ENCODE measurements around the gene KISS1. TPM values are rescaled to one million over a fixed set of nuclear protein-coding genes. Genes with fewer than 3 reads are reported as not detected.

The KISS1 gene
- polyA plus RNA-seq, 3 donors: 0.28 to 0.81 TPM; not detected in 1

DNA sequence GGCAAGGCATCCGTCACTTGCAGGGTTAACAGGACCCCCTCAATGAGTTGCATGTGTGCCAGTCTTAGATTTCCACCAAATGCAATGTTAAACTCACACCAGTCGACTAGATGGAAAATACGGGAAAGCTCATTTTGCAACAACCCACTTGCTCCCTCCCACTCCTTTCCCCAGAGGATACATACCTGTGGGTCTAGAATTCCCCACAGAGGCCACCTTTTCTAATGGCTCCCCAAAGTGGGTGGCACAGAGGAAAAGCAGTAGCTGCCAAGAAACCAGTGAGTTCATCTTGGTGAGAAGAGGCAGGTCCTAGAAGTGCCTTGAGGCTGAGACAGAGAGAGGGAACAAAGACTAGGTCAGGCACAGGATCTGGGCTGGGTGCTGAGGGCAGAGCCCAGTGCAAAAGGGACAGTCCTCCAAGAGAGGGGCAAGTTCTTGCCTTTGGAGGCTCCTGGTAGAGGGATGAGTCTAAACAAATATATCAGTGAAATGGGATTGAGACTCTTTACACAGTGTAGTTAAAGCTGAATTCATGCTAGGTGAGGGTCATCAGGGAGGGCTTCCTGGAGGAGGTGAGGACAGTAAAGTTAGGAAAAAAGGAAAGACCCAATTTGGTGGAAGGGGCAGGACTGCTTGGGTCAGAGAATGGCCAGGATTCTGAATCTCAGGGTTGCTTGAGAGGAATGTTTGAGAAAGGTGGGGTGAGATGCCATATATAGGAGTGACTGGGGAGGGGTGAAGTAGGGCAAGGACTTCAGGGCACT, 3.5 kb downstream of the KISS1 start:
- no peak for DNase-seq

- DNase-seq: no peak
Measured at GRCh38 chr1:204192046-204192445, 4.2 kb downstream of the KISS1 start.

- DNase-seq: no peak
Measured at GRCh38 chr1:204191456-204191855, 4.8 kb downstream of the KISS1 start.

DNA sequence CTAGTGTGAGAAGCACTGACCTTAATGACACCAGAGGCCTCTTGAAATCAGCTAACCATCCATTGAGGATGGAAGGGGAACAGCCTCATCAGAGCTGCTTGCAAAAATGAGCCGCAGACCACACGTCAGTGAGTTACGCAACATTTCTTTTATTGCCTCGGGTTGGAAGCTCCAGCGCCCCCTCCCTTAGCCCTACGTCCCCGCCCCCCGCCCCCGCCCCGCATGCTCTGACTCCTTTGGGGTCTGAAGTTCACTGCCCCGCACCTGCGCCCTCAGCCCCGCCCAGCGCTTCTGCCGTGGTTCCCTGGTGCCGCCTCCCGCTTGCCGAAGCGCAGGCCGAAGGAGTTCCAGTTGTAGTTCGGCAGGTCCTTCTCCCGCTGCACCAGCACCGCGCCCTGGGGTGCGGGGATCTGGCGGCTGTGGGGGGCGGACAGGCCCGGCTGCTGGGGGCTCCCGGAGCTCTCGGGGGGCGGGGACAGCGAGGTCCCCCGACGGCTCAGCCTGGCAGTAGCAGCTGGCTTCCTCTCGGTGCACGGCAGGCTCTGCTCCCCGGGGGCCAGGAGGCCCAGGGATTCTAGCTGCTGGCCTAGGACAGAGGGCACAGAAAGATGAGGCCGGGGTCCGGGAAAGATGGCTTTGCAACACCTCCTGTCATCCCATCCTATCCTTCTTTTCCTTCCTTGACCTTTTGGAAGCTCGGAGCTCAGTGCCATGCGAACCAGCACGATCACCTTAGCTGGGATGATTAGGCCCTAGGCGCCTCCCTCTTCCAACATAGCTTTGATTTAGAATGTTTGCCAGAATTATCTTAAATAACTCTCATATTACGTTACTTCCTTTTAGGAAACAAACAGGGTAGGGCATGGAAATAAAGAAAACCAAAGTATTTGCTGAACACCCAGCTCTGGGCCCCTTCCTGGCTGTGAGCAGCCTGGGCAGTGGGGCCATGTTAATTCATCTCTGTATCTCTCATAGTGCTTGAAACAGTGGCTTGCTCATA, 5.8 kb downstream of the KISS1 start:
- peak; percentile 43 for DNase-seq

DNA sequence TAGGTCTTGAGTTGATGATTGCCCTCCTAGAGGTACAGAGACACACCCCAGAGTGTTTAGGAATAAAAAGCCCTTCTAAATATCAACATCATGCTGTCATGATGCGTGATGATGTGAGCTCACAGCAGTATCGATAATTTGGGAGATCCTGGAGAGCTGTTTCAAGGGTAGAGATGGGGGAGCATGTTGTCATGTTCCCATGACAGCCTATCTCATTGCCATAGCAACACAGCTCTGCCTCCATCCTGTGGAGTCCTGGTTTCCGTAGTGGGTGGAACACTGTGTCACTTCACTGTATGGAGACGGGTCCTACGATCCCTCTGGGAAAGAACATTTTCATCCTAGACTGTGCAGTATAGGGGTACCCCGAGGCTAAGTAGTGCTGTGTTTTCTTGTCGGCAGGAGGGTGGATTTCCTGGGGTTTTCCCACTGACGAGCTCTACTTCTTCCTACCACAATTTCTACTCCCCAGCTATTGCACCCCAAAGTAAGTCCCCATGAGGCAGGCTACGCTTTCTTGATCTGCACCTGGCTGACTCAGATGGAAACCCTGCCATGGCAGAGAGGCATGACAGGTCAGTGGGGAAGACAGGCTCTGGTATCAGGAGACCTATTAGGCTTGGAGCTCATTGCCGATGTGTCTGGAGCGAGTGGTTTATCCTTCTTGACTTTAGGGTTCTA, 7.2 kb downstream of the KISS1 start:
- DNase-seq: no peak

GRCh38 chr1:204186597-204186996, 9.7 kb downstream of the KISS1 start:
- no peak for DNase-seq

DNA sequence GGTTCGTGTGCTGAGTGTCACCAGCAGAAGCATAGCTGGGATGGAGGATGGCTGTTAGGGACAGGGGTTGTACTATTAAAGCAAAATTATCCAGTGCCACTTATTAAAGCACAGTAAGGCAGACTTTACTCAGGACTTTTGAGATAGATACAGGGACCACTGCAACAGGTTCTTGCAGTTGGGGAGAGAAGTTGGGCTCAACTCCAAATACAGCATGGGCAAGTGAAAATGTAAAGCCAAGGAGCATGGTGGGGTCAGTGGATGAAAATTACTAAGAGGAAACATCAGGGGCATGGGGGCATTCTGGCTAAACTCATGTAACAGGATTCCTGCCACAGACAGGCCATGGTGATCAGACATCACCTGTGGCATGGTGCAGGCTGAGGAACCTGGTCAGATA, 15.2 kb downstream of the KISS1 start:
- no peak for DNase-seq

- DNase-seq: no peak
Measured at GRCh38 chr1:204180133-204180532, 16.2 kb downstream of the KISS1 start.

DNA sequence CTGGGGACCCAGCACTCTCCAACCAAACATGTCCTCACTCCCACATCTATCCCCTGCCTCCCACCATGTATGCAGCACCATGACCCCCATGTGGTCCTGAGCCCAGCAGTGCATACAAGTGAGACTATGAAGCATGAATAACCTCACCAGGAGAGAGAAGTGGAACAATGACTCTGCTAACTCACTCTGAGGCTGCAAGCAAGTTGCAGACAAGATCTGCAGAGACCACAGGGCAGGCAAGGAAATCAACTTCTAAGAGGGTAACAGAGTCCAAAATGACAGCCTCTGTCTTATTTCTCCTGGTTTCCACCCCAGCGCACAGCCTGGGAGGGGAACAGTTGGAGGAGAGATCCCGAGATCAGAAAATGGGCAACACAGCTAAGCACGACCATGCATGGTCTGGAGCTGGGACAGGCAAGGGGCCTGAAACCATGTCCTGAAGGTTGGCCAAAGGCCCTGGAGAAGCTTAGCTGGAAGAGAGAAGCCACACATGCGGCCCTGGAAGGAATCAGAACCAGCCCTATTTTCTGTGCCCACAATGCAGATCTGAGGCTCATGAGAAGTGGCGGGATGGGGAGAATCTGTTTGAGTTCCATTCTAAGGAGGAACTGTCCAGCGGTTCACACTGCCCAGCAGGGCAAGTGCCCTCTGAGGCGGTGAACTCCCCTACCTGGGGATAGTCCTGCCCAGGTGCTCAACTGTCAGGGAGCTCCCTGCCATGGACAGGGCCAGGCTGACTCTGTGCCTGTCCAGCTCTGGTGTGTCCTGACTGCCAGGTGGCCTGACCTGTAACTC, 17.6 kb downstream of the KISS1 start:
- DNase-seq: no peak

GRCh38 chr1:204177133-204177532, 19.2 kb downstream of the KISS1 start:
- no peak for DNase-seq

DNA sequence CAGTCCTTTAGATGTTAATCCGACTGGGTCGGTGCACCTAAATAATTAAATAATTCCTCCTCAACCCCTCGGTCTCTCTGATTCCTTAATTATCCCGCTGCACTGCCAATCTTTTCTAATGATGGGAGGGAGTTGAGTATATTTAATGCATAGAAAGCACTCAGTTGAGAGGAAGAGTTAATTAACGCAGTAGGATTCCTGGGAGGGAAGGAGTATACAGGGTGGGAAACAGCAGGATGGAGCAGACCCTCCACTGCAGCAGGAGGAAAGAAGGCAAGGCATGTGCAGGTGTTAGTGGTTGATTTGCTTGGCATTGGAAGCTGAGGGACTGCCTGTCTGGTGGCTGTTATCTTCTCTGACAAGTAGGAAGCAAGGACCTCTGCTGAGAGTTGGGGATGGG, 20.2 kb downstream of the KISS1 start:
- DNase-seq: no peak

DNA sequence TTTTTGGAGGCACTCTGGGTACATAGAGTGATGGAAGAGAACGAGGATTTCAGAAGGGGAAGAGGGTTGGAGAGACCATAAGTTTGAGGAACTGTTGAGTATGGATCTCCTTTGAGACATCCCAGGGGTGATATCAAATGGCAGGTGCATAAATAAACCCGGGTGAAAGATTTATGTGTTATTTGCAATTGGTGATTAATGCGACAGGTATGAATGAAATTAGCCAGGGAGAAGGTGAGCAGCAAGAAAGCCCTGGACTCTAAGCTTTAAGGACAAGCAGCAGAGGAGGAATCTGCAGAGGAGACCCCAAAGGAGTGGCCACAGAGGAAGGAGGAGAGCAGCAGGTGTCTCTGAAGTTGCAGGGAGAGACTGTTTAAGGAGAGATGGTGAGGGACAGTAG, 21.3 kb downstream of the KISS1 start:
- DNase-seq: no peak

DNA sequence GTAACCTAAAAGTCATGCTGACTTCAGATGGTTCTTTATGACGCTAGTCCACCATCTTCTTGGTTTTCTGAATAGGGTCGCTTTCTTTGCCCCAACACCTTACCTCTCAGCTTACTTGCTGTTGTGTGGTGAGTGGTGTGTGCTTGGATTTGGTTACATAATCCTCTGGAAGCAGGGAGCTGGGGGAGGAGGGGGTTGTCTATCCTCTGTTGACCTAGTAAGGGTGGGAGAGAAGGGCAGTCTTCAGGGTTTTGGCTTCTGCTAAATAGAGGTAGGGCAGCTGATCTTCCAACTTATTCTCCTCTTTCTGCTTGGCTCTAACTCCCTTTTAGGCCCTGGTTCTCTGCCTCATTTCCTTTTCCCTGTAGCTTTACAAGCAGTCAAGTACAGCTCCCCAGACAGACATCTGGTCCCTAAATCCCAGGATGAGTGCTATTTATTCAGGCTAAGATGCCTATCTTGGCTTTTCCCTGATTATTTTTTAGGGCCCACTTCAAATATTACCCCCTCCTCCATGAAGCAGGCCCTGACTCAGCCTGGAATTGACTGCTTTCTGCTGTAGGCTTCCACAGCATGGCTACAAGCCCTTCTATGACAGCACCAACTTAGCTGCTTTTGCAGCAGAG, 23.8 kb downstream of the KISS1 start:
- DNase-seq: no peak

DNA sequence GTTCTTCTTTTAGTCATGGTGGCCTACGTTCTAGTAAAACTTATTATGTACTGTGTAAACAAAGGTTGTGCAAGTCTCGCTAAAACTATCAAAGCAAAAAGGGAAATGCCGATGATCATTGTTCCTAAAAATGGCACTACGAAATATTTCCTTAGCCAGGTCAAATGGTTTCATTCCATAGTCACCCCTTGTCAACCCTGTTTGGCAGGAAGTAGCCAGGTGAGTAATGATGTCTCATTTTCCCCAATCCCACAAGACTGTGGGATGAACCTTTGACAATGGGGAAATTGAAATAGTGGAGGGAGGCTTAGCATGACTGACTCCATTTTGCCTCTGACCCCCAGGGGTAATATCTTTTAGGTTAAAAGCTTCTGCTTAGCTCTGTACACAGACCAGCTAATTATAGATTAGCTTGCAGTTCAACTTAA, 24.5 kb downstream of the KISS1 start:
- DNase-seq: no peak

GRCh38 chr1:204170494-204171155, 25.7 kb downstream of the KISS1 start:
- DNase-seq: no peak

- DNase-seq: no peak
Measured at GRCh38 chr1:204169858-204170257, 26.4 kb downstream of the KISS1 start.

- DNase-seq: no peak
Measured at GRCh38 chr1:204167730-204168129, 28.6 kb downstream of the KISS1 start.

DNA sequence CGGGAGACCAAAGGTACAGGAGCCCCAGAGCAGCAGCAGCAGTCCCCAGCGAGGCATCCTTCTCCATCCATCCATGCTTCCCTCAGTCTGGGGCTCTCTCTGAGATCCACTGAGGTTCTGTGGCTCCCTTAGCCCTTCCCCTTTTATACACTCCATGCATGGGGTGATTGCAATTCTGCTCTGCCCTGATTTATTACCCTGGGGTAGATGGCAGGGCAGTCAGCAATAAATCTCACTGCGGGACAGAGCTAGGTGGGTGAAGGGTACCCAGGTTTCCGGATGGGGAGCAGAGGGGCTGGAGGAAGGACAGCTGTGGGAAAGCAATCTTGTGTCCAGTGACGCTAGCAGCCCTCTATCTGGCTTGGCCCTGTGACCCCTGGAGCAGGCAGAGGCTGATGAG, 30.1 kb downstream of the KISS1 start, which contains the start of gene REN:
TSS of gene REN (minus strand) at position 119 of the 400 bp plus-strand sequence. CDS start at position 75, 44 bp downstream.
- no peak for DNase-seq

GRCh38 chr1:204162494-204163074, 33.7 kb downstream of the KISS1 start:
- peak; percentile 76 for DNase-seq

All from renal pelvis (tissue), 4 donors.